CD4-positive, alpha-beta T cell treated with Interleukin-1 beta for 1 hour (primary cell): ENCODE measurements around the gene GSTM1.

Source experiments
- DNase-seq, 2 donors: peaks; one replicate each; pipeline ENCODE4 v3.0.0-alpha.2; 2020 to 2022

Gene GSTM1

GRCh38 chr1:109732390-109732881, 44.8 kb downstream of the GSTM1 start:
- no peak for DNase-seq

- DNase-seq: no peak
Measured at GRCh38 chr1:109733236-109733870, 45.7 kb downstream of the GSTM1 start.

DNA sequence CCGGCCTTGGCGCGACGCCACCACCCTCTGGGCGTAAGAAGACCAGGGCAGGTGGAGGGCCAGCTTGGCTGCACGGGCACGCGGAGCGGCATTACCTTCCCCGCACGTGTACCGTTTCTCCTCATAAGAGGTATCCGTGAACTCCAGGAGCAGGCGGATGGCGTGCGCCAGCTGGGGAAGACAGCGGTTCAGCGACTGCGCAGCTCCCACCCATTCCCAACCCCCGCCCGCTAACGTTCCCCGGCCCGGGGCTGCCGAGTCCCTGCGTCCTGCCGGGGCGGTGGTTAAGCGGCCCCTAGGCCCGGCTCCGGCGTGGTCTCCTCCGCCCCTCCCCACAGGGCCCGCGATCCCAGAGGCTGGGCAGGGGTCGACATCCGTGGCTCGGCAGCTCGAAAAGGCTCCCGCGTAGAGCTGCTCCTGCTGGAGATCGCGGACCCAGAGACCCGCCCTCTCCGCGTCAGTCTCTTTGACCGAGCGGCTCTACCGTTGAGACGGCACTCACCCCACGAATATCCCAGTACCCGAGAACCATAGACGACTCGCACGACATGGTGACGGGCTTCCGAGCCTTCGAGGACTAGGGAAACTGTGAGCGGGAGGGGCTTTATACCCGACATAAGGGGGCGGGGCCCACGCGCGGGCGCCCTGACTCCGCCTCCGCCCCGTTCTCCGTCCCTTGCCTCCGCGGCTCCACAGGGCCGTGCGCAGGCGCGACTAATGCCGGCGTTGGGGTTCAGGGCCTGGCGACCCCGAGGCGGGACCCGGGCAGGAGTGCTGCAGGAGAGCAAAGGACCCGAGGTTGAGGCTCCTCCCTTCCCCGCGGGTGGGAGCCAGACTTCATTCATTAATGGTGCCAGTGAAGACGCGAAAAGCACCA, 52.4 kb downstream of the GSTM1 start:
- peak; percentile 87 to 90 for DNase-seq

- DNase-seq: no peak
Measured at GRCh38 chr1:109740615-109741373, 53.2 kb downstream of the GSTM1 start, which contains the start of gene GSTM3. Gene GSTM3 (minus strand): TSS chr1:109741038. CDS start chr1:109740287, 751 bp downstream.
